Activated CD4-positive, alpha-beta T cell treated with anti-CD3 and anti-CD28 coated beads for 36 hours (primary cell): ENCODE data around the gene GAS2L1. TPM values are rescaled to one million over a fixed set of nuclear protein-coding genes. Genes with fewer than 3 reads are reported as not detected.

Source experiments
- ATAC-seq: fragments of 200-7000 bp; cut with Tn5 transposase; one replicate; pipeline ENCODE4 v1.10.0; 2021; ENCODE audit warnings: mild to moderate bottlenecking, moderate library complexity
- CTCF ChIA-PET: fragments of 350-600 bp; sonication (Branson Sonifier 250); formaldehyde crosslinking; loops from one replicate; lab custom pipeline; 2021; ENCODE audit warnings: antibody characterized with exemption; lab: Charles Lee
- POLR2A ChIA-PET: fragments of 350-600 bp; sonication (Branson Sonifier 250); formaldehyde crosslinking; loops from one replicate; lab custom pipeline; 2021; ENCODE audit warnings: antibody characterized with exemption, inconsistent platforms; lab: Charles Lee
- DNase-seq: peaks from one replicate; pipeline ENCODE4 v3.0.0-alpha.2; 2020
- H3K27ac Mint-ChIP-seq: one replicate; pipeline ENCODE4 v1.8.0; 2021; ENCODE audit warnings: mixed read lengths
- H3K27me3 Mint-ChIP-seq: one replicate; pipeline ENCODE4 v1.8.0; 2021; ENCODE audit warnings: mixed read lengths
- H3K36me3 Mint-ChIP-seq: one replicate; pipeline ENCODE4 v1.8.0; 2021; ENCODE audit warnings: low read depth, mixed read lengths
- H3K4me1 Mint-ChIP-seq: one replicate; pipeline ENCODE4 v1.8.0; 2021; ENCODE audit warnings: mixed read lengths
- H3K4me3 Mint-ChIP-seq: one replicate; pipeline ENCODE4 v1.8.0; 2021; ENCODE audit warnings: mild to moderate bottlenecking, moderate library complexity, mixed read lengths
- H3K9me3 Mint-ChIP-seq: one replicate; pipeline ENCODE4 v1.8.0; 2021; ENCODE audit warnings: low read depth, mixed read lengths
- intact Hi-C, 2 experiments: fragments of 100-400 bp; cut with DNase I in 1 of 2; cut with micrococcal nuclease in 1 of 2; formaldehyde crosslinking; loops; one replicate each; pipeline versions ENCODE4 v1.14.2 to v1.15.1; 2022 to 2024; cut with DNase I, micrococcal nuclease
- total RNA-seq, 2 experiments: library from RNA; stranded (reverse); gene quantifications; one replicate each; pipeline ENCODE4 v1.2.3, GENCODE V29; 2021

GAS2L1 gene
- total RNA-seq, 2 experiments from 2014 or later = 0.84 to 0.98 TPM

- Mint-ChIP-seq H3K36me3 (peaks cover 32% of the 10 kb centered on the region), H3K4me3 (no peak overlapping the region), H3K27me3 (no peaks in the 10 kb centered on the region), H3K4me1 (no peaks in the 10 kb centered on the region), H3K27ac (no peak overlapping the region), H3K9me3 (no peaks in the 10 kb centered on the region)
- ChIA-PET POLR2A (no interaction called here), CTCF (interaction anchor here (0.6 kb wide), 1 partner anchor 407 kb away, joined by 3 read pairs; no protein-coding TSS in a partner anchor)
- intact Hi-C loops = no loop called here
- DNase-seq = no peak
- ATAC-seq = no peak
Observed at GRCh38 chr22:29336751-29337490, 30.5 kb downstream of the GAS2L1 start.

GRCh38 chr22:29337631-29338284 is 31.3 kb downstream of the GAS2L1 start:
- Mint-ChIP-seq H3K27ac (no peak overlapping the region), H3K4me3 (no peak overlapping the region), H3K9me3 (no peaks in the 10 kb centered on the region), H3K36me3 (peaks cover 32% of the 10 kb centered on the region), H3K27me3 (no peaks in the 10 kb centered on the region), H3K4me1 (no peaks in the 10 kb centered on the region)
- ChIA-PET POLR2A (no interaction called here), CTCF (no interaction called here)
- no peak for DNase-seq
- intact Hi-C loops = no loop called here
- no peak for ATAC-seq

GRCh38 chr22:29338398-29338797 is 31.9 kb downstream of the GAS2L1 start:
- Mint-ChIP-seq H3K27me3 (no peaks in the 10 kb centered on the region), H3K4me3 (no peak overlapping the region), H3K36me3 (peaks cover 33% of the 10 kb centered on the region), H3K4me1 (no peaks in the 10 kb centered on the region), H3K9me3 (no peaks in the 10 kb centered on the region), H3K27ac (no peak overlapping the region)
- ATAC-seq = no peak
- DNase-seq = no peak
- ChIA-PET CTCF (no interaction called here), POLR2A (no interaction called here)
- intact Hi-C loops = no loop called here

GRCh38 chr22:29339381-29340235 is 33.2 kb downstream of the GAS2L1 start:
- ATAC-seq (no peak), DNase-seq (no peak)
- ChIA-PET POLR2A (no interaction called here), CTCF (no interaction called here)
- Mint-ChIP-seq H3K36me3 (peaks cover 40% of the 10 kb centered on the region), H3K4me1 (no peaks in the 10 kb centered on the region), H3K4me3 (no peak overlapping the region), H3K27me3 (no peaks in the 10 kb centered on the region), H3K27ac (no peak overlapping the region), H3K9me3 (no peaks in the 10 kb centered on the region)
- intact Hi-C loops = no loop called here

GRCh38 chr22:29340566-29340965 is 34.1 kb downstream of the GAS2L1 start:
- Mint-ChIP-seq H3K4me3 (no peak overlapping the region), H3K4me1 (no peaks in the 10 kb centered on the region), H3K27me3 (no peaks in the 10 kb centered on the region), H3K36me3 (peaks cover 41% of the 10 kb centered on the region), H3K9me3 (no peaks in the 10 kb centered on the region), H3K27ac (no peak overlapping the region)
- CTCF ChIA-PET = interaction anchor here (0.6 kb wide), 1 partner anchor 934 kb away, joined by 4 read pairs; no protein-coding TSS in a partner anchor
- no peak for ATAC-seq
- no peak for DNase-seq
- intact Hi-C loops = no loop called here
- POLR2A ChIA-PET = no interaction called here

GRCh38 chr22:29341056-29341848 is 34.8 kb downstream of the GAS2L1 start:
- no peak for ATAC-seq
- POLR2A ChIA-PET = no interaction called here

GRCh38 chr22:29341849-29342127 is 35.3 kb downstream of the GAS2L1 start:
- Mint-ChIP-seq H3K9me3 (no peaks in the 10 kb centered on the region), H3K4me1 (no peaks in the 10 kb centered on the region), H3K4me3 (no peak overlapping the region), H3K27ac (no peak overlapping the region), H3K27me3 (no peaks in the 10 kb centered on the region), H3K36me3 (peaks cover 36% of the 10 kb centered on the region)
- ChIA-PET POLR2A (no interaction called here), CTCF (interaction anchor here (0.6 kb wide), 1 partner anchor 10 kb away, joined by 3 read pairs; no protein-coding TSS in a partner anchor)
- intact Hi-C loops = no loop called here
- no peak for ATAC-seq
- no peak for DNase-seq

More at GRCh38 chr22:29341056-29341848, 34.8 kb downstream of the GAS2L1 start:
- Mint-ChIP-seq H3K27me3 (no peaks in the 10 kb centered on the region), H3K36me3 (peaks cover 38% of the 10 kb centered on the region), H3K4me3 (no peak overlapping the region), H3K27ac (no peak overlapping the region), H3K9me3 (no peaks in the 10 kb centered on the region), H3K4me1 (no peaks in the 10 kb centered on the region)
- intact Hi-C loops = no loop called here
- no peak for DNase-seq
- CTCF ChIA-PET = interaction anchor here (0.6 kb wide), 1 partner anchor 934 kb away, joined by 4 read pairs; no protein-coding TSS in a partner anchor

GRCh38 chr22:29342177-29342576 is 35.7 kb downstream of the GAS2L1 start:
- no peak for DNase-seq
- POLR2A ChIA-PET = no interaction called here
- Mint-ChIP-seq H3K4me1 (no peaks in the 10 kb centered on the region), H3K27ac (no peak overlapping the region), H3K9me3 (no peaks in the 10 kb centered on the region), H3K4me3 (no peak overlapping the region), H3K27me3 (no peaks in the 10 kb centered on the region), H3K36me3 (peaks cover 34% of the 10 kb centered on the region)
- no peak for ATAC-seq
- intact Hi-C loops = no loop called here
- CTCF ChIA-PET = interaction anchor here (0.6 kb wide), 1 partner anchor 9 kb away, joined by 3 read pairs; no protein-coding TSS in a partner anchor

GRCh38 chr22:29342577-29343312 is 36.3 kb downstream of the GAS2L1 start:
- ATAC-seq (no peak), DNase-seq (no peak)
- CTCF ChIA-PET = interaction anchor here (0.5 to 0.6 kb wide), 2 partner anchors 9 to 27 kb away, joined by 3 read pairs; no protein-coding TSS in a partner anchor
- intact Hi-C loops = no loop called here
- Mint-ChIP-seq H3K36me3 (peaks cover 38% of the 10 kb centered on the region), H3K9me3 (no peaks in the 10 kb centered on the region), H3K27ac (no peak overlapping the region), H3K27me3 (no peaks in the 10 kb centered on the region), H3K4me3 (no peak overlapping the region), H3K4me1 (no peaks in the 10 kb centered on the region)
- POLR2A ChIA-PET = no interaction called here

GRCh38 chr22:29343313-29343805 is 36.9 kb downstream of the GAS2L1 start:
- Mint-ChIP-seq H3K4me1 (no peaks in the 10 kb centered on the region), H3K27ac (no peak overlapping the region), H3K9me3 (no peaks in the 10 kb centered on the region), H3K36me3 (peaks cover 38% of the 10 kb centered on the region), H3K27me3 (no peaks in the 10 kb centered on the region), H3K4me3 (no peak overlapping the region)
- DNase-seq = no peak
- ChIA-PET POLR2A (no interaction called here), CTCF (interaction anchor here (0.5 kb wide), 1 partner anchor 26 kb away, joined by 3 read pairs; no protein-coding TSS in a partner anchor)
- ATAC-seq = peak; percentile 80
- intact Hi-C loops = no loop called here
